ENCODE data around the gene CEP44. TPM values are rescaled to one million over a fixed set of nuclear protein-coding genes. Genes with fewer than 3 reads are reported as not detected.

CEP44 gene
- 19.3 and 23.4 TPM in 2 replicates for polyA plus RNA-seq
- 26.1 and 35.2 TPM in 2 replicates for polyA minus RNA-seq

- peak within 1 kb of the TSS; percentile 80 for H3K4me3 ChIP-seq (ENCODE audit: low read length)
- no peaks in the 10 kb centered on the region for H3K9me2 ChIP-seq (ENCODE audit: insufficient read depth, low read length)
- no peaks in the 10 kb centered on the region for H3K36me3 ChIP-seq (ENCODE audit: insufficient read depth, low read length)
- H3K9me3 ChIP-seq (ENCODE audit: low read length) = no peaks in the 10 kb centered on the region
- H3K79me2 ChIP-seq (replicated peaks; ENCODE audit: insufficient read depth, low read length) = peaks cover 61% of the 10 kb centered on the region
- H4K20me1 ChIP-seq (ENCODE audit: insufficient read depth) = no peaks in the 10 kb centered on the region
- peak within 1 kb of the TSS; percentile 96 for H3K9ac ChIP-seq (ENCODE audit: low read length)
- no peaks in the 10 kb centered on the region for H3F3A ChIP-seq (ENCODE audit: insufficient read depth, low read length, poor library complexity, severe bottlenecking)
- H3K27ac ChIP-seq (ENCODE audit: low read length) = peak within 1 kb of the TSS; percentile 99
- H2AFZ ChIP-seq (ENCODE audit: low read depth, low read length) = peak within 1 kb of the TSS; percentile 100
- H3K4me2 ChIP-seq (ENCODE audit: low read length) = peak within 1 kb of the TSS; percentile 98
- no peaks in the 10 kb centered on the region for H3K27me3 ChIP-seq (ENCODE audit: insufficient read depth, low read depth, low read length)
- TF ChIP-seq RAD21 (conservative IDR thresholded peaks at IDR 0.05) = no peak
- peak; percentile 30 for TF ChIP-seq SMC3 (conservative IDR thresholded peaks at IDR 0.05; ENCODE audit: poor library complexity)
- TF ChIP-seq EZH2 (IDR thresholded peaks at IDR 0.05; ENCODE audit: borderline replicate concordance, insufficient read depth, low read length, poor library complexity, severe bottlenecking) = no peak
- peak; percentile 89 for TF ChIP-seq MXI1 (conservative IDR thresholded peaks at IDR 0.05; ENCODE audit: poor library complexity, severe bottlenecking)
- peak; percentile 99 for TF ChIP-seq EP300 (conservative IDR thresholded peaks at IDR 0.05; ENCODE audit: poor library complexity, severe bottlenecking)
- peak; percentile 86 for TF ChIP-seq REST (IDR thresholded peaks at IDR 0.05; ENCODE audit: borderline replicate concordance)
- TF ChIP-seq POLR2AphosphoS5 (IDR thresholded peaks at IDR 0.05) = peak; percentile 66
- no peak for TF ChIP-seq CTCF (IDR thresholded peaks at IDR 0.05; ENCODE audit: poor library complexity, severe bottlenecking)
- peak; percentile 77 for TF ChIP-seq TAF1 (IDR thresholded peaks at IDR 0.05; ENCODE audit: low read depth)
Observed at GRCh38 chr4:174283507-174284471, at the start of gene CEP44, which contains the start of gene FBXO8. CEP44 (plus strand) TSS chr4:174283911; CDS start chr4:174299122, 15,211 bp downstream. FBXO8 (minus strand) TSS chr4:174283667; CDS start chr4:174263092, 20,575 bp downstream.

- H4K20me1 ChIP-seq (ENCODE audit: insufficient read depth) = no peaks in the 10 kb centered on the region
- H3K4me3 ChIP-seq (ENCODE audit: low read length) = no peak overlapping the region
- H3K36me3 ChIP-seq (ENCODE audit: insufficient read depth, low read length) = peaks cover 13% of the 10 kb centered on the region
- no peak overlapping the region for H3K4me2 ChIP-seq (ENCODE audit: low read length)
- no peak overlapping the region for H3K9ac ChIP-seq (ENCODE audit: low read length)
- H3K79me2 ChIP-seq (replicated peaks; ENCODE audit: insufficient read depth, low read length) = no peaks in the 10 kb centered on the region
- H3K9me3 ChIP-seq (ENCODE audit: low read length) = no peaks in the 10 kb centered on the region
- H3F3A ChIP-seq (ENCODE audit: insufficient read depth, low read length, poor library complexity, severe bottlenecking) = no peaks in the 10 kb centered on the region
- TF ChIP-seq POLR2AphosphoS5 (IDR thresholded peaks at IDR 0.05) = no peak
- no peak for TF ChIP-seq RAD21 (conservative IDR thresholded peaks at IDR 0.05)
- no peak for TF ChIP-seq CTCF (IDR thresholded peaks at IDR 0.05; ENCODE audit: poor library complexity, severe bottlenecking)
- no peak for TF ChIP-seq EZH2 (IDR thresholded peaks at IDR 0.05; ENCODE audit: borderline replicate concordance, insufficient read depth, low read length, poor library complexity, severe bottlenecking)
- no peak for TF ChIP-seq REST (IDR thresholded peaks at IDR 0.05; ENCODE audit: borderline replicate concordance)
- no peak for TF ChIP-seq MXI1 (conservative IDR thresholded peaks at IDR 0.05; ENCODE audit: poor library complexity, severe bottlenecking)
- TF ChIP-seq SMC3 (conservative IDR thresholded peaks at IDR 0.05; ENCODE audit: poor library complexity) = no peak
- no peak for TF ChIP-seq EP300 (conservative IDR thresholded peaks at IDR 0.05; ENCODE audit: poor library complexity, severe bottlenecking)
- H2AFZ ChIP-seq (ENCODE audit: low read depth, low read length) = no peak overlapping the region
- H3K27me3 ChIP-seq (ENCODE audit: insufficient read depth, low read depth, low read length) = no peaks in the 10 kb centered on the region
- no peaks in the 10 kb centered on the region for H3K9me2 ChIP-seq (ENCODE audit: insufficient read depth, low read length)
- H3K27ac ChIP-seq (ENCODE audit: low read length) = no peak overlapping the region
Observed at GRCh38 chr4:174236359-174236758, 47.4 kb upstream of the CEP44 start.

Data from neural cell (in vitro differentiated cells).